AG04449 (cell line): ENCODE data around the gene RAB11FIP2.

Experiments used
- CTCF ChIA-PET: fragments of 350-600 bp; formaldehyde crosslinking; extraction: SDS; loops from one replicate; lab custom pipeline; 2021; ENCODE audit warnings: antibody characterized with exemption; lab: Yijun Ruan, JAX
- POLR2A ChIA-PET: fragments of 400-600, 350-600 bp; formaldehyde crosslinking; extraction: SDS; loops from one replicate; lab custom pipeline; 2020; ENCODE audit warnings: antibody characterized with exemption, inconsistent platforms; lab: Yijun Ruan, JAX
- DNase-seq: peaks from one replicate; pipeline ENCODE4 v3.0.0-alpha.2; 2010; ENCODE audit warnings: low read depth, low spot score
- H3K4me3 ChIP-seq: 2 replicates; pipeline ENCODE4 v1.5.1; 2011; ENCODE audit warnings: low read depth, mild to moderate bottlenecking, control low read depth, low read length
- CTCF ChIP-seq: IDR thresholded peaks from one replicate; pipeline ENCODE4 v1.5.1; 2011; ENCODE audit warnings: mild to moderate bottlenecking, moderate library complexity, low read length, control low read depth, inconsistent platforms; ENCODE audit not compliant: insufficient read depth; ENCODE audit errors: missing control alignments

Gene RAB11FIP2

GRCh38 chr10:117970962-117971361, 75.8 kb downstream of the RAB11FIP2 start:
- TF ChIP-seq CTCF: no peak
- POLR2A ChIA-PET: no interaction called here

DNA sequence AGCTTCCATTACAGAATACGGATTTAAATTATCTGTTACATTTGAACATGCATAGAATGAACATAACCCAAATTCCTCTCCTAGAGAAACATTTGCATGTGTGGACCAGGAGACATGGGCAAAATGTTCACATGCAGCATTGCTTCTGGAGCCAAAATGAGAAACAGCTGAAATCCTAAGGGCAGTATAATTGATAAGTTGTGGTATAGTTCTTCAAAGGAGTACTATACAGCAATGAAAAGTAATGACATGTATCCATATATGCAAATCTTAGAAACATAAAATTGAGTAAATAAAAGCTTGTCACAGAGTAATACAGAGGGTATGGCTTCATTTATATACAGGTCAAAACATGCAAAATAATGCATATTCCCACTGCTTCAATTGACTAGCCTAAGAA, 77.1 kb downstream of the RAB11FIP2 start:
- no peak for DNase-seq
- POLR2A ChIA-PET: no interaction called here
- H3K4me3 ChIP-seq: no peak overlapping the region
- TF ChIP-seq CTCF: no peak
- CTCF ChIA-PET: interaction anchor here (1.3 kb wide), 1 partner anchor 13 kb away, joined by 3 read pairs; no protein-coding TSS in a partner anchor

More at GRCh38 chr10:117970962-117971361, 75.8 kb downstream of the RAB11FIP2 start:
- CTCF ChIA-PET: no interaction called here
- H3K4me3 ChIP-seq: no peak overlapping the region
- no peak for DNase-seq

- ChIA-PET CTCF (no interaction called here), POLR2A (no interaction called here)
- TF ChIP-seq CTCF: no peak
- no peak for DNase-seq
- no peak overlapping the region for H3K4me3 ChIP-seq
Measured at GRCh38 chr10:117968354-117969182, 78.2 kb downstream of the RAB11FIP2 start.

DNA sequence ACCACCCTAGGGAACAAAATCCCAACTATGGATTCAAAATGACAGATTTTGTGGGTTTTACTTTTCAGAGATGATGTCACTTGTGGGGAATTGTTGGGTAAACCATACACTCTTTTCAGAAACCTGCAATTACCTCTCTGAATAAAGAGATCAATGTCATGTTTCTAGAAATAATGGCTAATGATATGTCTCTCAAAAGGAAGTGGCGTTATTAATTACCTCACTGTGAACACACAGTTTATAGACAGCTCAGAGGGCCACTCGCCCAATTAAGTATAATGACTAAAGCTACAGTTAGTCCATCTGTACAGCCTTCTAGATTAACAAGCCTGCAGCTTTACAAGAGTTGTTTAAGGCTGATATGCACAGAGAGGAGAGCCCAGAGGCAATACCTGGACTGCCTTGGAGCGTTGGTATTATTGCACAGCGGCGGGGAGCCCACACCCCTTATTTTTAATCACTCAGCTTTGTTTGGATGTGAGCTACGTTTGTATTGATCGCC, 79.5 kb downstream of the RAB11FIP2 start:
- ChIA-PET CTCF (no interaction called here), POLR2A (no interaction called here)
- no peak for TF ChIP-seq CTCF
- no peak overlapping the region for H3K4me3 ChIP-seq
- DNase-seq: no peak

GRCh38 chr10:117965984-117966383, 80.8 kb downstream of the RAB11FIP2 start:
- H3K4me3 ChIP-seq: no peak overlapping the region
- TF ChIP-seq CTCF: no peak
- ChIA-PET POLR2A (no interaction called here), CTCF (no interaction called here)
- no peak for DNase-seq

DNA sequence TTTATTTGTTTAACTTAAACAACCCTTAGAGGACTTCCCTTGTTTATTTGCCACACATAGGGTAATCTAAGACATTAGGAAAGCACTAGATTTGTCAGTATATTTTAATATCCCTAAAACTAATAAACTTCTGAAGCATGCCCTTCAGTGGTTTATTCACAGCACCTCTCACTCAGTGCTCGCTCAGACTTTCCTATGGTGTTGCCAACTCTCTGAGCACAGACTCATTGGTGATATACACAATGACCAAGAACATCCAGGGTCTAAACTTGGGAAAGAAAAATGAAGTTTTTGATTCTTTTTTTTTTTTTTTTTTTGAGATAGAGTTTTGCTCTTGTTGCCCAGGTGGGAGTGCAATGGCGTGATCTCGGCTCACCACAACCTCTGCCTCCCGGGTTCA, 82.2 kb downstream of the RAB11FIP2 start:
- no peak for DNase-seq
- no peak overlapping the region for H3K4me3 ChIP-seq
- ChIA-PET POLR2A (no interaction called here), CTCF (no interaction called here)
- TF ChIP-seq CTCF: no peak
